GM18867 (cell line): Measurements from ENCODE around the gene LNX1.
"Not testable (repeated sequence)": the region's sequence is repeated elsewhere in the genome, so short reads cannot be mapped to it uniquely, and the experiment has no call there.

Source experiments
- ATAC-seq: cut with Tn5 transposase; IDR thresholded peaks from one replicate; pipeline ENCODE4 v1.9.1; 2021; ENCODE audit warnings: mild to moderate bottlenecking, moderate library complexity; ENCODE audit not compliant: unreplicated experiment

LNX1 gene

DNA sequence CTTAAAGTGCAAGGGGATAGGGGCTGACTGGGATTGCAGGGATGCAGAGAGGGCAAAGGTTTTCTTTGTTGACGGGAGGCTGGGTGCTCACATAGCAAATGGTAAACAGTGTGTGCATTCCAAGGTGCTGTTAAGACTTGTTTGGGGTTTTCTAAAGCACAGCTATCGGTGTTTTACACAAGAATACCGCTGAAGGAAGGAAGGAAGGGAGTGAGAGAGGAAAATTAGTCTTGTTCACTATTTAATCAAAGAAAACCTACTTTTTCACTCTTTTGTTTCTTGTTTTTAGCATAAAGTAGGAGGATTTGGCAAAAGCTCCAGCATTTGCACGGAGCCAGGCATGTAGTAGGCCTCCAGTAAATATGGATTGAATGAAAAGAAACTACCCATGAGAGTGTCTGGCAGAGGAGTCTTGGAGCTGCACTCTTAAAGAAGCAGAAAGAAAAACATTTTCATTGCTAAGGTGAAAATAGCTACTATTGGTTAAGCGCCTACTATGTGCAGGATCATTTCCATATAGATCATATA, 114.2 kb downstream of the LNX1 start:
- no peak for ATAC-seq

DNA sequence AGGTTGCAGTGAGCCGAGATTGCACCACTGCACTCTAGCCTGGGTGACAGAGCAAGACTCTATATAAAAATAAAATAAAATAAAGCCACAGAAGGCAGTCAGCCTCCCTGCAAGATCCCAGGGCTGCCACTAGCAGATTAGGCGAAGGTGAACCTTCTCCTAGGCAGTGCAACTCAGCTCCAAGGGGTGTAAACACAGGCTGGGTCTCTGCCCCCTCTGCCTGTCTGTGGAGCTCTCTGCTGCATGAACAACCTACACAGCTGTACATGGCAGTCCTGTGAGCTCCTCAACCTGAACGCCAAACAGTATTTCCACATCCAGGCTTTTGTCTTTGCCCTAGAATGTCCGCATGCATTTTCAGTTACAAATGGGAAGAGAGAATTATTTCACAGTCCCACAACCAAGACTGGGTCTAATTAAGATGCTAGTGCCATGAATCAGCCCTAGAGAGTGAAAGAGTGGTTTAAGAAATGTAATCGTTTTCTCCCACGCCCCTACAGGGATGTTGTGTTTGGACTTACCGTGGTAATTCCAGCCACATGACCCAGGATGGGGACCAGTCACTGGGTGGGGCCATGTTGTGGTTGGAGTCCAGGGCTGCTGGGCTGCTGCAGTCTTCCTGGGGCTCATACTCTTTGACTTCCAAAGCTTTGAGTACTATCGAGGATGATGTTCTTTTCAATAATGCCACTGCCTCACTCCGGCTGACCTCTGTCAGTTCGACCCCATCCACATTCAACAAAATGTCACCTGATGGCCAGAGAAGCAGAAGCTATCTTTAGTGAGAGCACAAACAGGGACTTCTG, 114.9 kb downstream of the LNX1 start:
- ATAC-seq: no peak

DNA sequence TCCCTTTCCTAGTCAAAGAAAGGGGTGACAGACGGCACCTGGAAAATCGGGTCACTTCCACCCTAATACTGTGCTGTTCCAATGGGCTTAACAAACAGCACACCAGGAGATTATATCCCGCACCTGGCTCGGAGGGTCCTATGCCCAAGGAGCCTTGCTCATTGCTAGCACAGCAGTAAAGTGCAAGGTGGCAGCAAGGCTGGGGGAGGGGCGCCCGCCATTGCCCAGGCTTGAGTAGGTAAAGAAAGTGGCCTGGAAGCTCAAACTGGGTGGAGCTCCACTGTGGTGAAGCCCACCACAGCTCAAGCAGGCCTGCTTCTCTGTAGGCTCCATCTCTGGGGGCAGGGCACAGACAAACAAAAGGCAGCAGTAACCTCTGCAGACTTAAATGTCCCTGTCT, 124.7 kb downstream of the LNX1 start:
- not testable (repeated sequence) for ATAC-seq

DNA sequence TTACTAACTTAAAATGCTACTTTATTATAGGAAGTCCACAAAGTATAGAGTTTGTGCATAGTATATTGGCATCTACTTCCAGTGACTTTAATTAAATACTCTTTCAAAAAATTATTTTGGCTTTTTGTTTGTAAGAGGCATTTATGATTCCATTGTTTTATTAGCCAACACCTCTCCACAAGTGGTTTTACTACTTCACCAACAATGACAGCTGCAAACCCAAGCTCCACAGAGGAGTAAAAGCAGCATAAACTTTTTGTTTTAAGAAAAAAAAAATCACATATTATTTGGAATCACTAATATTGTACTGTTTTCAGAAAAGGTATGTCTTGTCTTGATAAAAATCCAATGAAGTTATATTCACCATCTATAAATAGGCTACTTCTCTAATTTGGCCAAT, 125.4 kb downstream of the LNX1 start:
- ATAC-seq: no peak

DNA sequence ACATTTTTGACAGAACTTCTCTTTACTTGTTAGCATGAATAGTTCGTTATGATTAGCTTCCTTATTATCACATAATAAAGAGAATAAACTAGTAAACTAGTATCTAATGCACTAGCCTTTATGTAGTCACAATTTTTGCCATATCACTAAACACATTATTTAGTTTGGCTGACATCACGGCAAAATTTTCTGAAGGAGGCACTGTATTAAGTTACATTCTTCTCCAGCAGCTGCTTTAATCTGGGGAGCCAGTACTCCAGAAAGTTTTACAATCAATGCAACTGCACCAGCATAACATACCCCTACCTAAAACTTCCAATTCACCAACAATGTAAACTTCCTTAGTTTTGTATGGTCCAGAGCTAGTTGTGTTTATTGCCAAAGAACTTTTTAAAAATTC, 126.0 kb downstream of the LNX1 start:
- ATAC-seq: no peak

DNA sequence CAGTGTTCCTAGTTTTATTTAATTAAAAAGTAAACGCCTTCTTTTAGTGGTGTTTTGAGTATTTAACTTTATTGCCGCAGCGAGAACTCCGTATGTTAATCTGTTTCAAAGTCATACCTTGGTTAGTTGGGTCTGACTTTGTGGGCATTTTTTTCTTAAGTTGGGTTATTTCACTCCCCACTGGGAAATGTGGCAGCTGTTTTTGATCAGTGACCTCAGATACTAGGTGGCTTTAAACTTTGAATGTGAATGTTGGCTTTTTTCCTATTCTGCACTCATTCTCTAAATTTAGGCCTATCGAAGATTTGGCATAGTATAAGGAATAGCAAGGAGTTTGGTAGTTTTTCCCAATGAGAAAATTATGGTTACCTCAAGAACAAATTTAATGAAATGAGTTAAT, 127.9 kb downstream of the LNX1 start:
- no peak for ATAC-seq

DNA sequence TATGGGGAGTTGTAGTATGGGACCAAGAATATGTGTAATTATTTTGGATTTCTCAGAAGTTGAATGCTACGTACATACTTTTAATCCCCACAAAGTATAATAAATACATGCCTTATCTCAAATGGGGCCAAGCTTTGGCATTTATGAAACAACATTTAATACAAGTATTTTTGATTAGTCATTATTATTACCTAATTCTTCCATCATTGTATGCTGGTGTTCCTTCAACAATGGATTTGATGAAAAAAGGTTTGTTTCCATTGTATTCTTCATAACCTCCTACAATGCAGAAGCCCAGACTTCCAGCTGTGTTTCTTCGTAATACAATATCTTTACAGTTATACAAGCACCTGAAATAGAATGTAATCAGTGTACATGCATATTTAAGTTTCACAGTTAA, 130.0 kb downstream of the LNX1 start:
- ATAC-seq: no peak

DNA sequence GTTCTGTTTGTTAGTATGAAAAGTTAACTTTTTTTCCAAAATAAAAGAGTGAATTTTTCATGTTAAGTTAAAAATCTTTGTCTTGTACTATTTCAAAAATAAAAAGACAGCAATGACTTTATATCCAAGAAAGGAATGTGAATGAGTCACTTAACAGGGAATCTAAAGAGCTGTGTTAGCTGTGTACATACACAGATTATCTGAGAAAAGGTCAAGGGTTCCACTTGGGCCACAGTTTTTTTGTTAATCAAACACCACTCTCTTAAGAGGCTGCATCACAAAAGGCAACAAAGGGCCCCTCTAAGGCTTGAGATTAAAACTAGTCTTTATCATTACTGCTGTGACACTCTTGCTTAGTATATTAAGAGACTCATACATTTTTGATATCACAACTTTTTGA, 131.7 kb downstream of the LNX1 start:
- ATAC-seq: no peak

DNA sequence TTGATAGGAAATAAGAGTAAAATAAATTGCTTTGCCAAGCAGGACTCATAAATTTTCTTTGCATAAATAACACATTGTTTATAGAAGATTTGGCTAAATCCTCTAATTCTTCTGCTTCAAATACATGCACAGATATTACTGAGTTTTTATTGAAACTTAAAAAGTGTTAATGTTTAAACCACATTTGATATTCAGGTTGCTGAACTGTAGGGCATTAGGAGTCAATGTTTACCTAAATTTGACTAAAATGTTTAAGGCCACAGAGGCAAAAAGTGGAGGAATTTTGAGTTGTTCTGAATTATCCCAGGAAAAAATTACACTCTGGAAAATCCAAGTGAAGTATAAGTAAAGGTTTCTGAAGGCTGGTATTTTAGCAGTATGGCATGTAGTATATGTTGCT, 135.1 kb downstream of the LNX1 start:
- ATAC-seq: no peak

DNA sequence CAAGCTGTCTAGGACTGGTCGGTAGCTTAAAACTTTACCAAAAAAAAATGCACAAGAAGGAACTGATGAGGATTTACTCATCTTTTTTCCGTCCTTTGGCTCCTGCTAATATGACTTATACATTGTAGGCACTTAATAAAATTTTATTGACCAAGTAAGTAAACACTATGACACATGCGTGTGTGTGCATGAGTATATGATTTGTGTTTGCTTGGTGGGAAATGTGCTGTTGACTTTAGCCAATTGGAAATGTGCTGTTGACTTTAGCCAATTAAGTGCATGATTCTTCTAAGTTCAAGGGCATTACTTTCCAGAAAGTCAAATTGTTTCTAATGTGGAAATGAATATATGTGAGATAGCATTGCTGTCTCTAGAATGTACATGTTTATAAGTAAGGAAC, 135.5 kb downstream of the LNX1 start:
- no peak for ATAC-seq

DNA sequence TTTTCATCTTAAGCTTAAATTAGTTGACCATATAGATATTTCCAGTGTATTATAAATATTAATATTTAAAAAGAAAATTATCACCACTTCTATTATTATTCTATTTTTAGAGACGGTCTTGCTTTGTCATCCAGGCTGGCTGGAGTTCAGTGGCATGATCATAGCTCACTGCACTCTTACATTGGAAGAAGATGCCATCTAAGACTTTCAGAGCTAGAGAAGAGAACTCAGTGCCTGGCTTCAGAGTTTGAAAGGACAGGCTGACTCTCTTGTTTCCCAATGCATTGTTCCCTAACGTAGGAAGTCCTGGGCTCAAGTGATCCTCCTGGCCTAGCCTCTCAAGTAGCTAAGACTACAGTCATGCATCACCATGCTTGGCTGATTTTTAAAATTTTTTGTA, 137.9 kb downstream of the LNX1 start:
- no peak for ATAC-seq

DNA sequence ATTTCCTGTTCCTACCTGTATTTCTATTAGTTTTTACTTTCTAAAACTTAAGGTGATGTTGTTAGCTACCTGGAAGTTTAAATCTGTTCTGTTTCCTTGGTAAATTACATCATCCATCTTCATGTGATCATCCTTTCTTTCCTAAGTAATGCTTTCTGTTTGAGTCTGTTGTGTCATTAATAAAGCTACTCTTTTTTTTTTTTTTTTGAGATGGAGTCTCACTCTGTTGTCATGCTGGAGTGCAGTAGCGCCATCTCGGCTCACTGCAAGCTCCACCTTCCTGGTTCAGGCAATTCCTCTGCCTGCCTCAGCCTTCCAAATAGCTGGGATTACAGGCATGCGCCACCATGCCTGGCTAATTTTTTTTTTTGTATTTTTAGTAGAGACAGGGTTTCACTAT, 140.5 kb downstream of the LNX1 start:
- ATAC-seq: no peak

DNA sequence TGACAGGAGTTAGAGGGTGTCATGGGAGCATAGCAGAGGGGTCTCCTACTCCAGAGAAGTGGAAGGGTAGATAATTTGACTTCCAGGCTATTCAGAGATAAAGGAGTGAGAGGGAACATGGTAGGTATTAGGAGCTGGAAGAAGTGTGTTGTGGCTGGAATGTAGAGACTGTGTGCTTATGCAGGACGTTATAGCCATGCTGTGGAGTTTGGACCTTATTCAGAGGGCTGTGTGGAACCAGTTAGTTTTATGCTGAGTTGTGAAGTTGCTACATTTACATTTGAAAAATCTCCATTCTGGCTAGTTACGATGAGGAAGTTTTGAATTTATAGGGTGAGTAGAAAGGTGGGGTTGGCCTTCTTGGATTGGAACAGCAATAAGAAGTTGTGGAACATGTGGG, 146.3 kb downstream of the LNX1 start:
- no peak for ATAC-seq

DNA sequence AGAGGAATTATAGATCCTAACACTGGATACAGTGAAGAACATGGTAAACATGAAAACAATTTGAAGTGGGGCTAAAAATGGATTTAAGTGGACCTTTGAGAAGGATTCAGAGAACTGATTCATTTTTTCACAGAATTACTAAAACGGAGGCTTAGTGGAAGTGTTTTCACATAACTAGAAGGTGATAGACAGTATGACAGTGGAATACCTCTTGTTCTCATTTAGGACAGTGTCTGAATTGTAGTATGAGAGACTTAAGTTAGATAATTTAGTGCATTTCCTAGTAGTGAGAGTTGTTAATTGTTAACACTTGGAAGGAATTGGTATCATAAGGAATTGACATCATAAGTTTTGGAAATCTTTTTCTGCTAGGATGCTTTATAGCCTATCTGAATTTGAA, 149.7 kb downstream of the LNX1 start:
- no peak for ATAC-seq

DNA sequence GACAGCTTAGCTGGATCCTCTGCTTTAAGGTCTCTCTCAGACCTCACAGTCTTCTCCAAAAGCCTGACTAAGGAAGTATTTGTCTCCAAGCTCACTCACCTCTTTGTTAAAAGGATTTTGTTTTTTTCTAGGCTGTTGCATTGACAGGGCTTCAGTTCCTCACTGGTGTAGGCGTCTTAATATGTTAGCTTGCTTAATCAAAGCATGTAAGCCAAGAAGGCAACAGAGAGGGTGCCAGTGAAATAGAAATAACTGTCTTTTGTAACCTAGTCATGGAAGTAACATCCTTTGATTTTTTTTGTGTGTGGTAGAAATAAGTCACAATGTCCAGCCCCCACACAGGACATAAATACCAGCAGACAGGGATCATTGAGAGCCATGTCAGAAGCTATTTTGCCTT, 155.0 kb downstream of the LNX1 start:
- ATAC-seq: no peak

DNA sequence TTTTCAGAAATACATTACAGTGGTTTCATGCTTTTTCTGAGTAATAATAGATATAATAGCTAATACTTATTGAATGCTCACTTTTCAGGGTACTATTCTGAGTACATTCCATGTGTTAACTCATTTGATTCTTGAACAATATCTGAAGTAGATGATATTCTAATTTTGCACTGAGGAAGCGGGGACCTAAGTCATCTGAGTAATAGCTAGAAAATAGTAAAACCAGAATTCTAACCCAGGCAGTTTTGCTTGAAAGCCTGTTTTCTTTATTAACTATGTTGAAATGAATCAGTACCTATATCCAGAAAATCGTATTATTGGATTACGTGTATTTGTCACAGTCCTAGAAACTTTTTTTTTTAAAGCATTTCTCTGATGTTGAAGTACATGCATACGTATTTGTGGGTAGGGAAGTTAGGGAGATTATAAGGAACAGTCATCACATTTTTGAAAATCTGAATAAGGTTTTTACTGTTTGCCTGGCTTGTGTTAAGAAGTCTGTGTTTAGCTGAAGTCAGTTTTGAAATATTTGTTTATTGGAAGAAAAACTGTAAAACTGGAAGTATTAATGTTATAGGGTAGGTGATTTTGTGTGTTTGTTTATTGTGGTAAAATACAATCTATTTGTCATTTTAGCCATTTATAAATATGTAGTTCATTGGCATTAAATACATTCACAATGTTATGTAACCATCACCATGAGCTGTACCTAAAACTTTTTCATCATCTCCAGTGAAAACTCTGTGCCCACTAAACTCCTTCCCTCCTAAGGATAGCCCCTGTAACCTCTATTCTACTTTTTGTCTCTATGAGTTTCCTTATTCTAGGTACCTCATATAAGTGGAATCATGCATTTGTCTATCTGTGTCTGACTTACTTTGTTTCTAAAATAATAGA, 158.5 kb downstream of the LNX1 start:
- peak; percentile 54 for ATAC-seq

DNA sequence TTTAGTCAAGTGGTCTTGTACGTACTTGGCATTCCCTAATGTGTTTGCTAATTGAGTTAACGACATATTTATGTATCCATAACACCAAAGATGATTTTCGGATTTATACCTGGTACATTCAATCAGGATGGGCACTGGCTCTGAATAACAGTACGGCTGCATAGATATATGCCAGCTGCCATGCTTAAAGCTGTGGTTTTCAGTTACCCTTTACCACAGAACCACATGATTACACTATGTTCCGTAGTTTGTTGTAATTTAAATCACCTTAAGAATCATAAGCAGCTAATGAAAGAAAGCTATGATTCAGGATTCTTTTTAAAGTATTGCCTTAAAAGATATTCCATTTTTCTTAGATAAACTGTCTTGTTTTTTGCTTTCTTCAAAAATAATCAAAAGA, 160.2 kb downstream of the LNX1 start:
- no peak for ATAC-seq

DNA sequence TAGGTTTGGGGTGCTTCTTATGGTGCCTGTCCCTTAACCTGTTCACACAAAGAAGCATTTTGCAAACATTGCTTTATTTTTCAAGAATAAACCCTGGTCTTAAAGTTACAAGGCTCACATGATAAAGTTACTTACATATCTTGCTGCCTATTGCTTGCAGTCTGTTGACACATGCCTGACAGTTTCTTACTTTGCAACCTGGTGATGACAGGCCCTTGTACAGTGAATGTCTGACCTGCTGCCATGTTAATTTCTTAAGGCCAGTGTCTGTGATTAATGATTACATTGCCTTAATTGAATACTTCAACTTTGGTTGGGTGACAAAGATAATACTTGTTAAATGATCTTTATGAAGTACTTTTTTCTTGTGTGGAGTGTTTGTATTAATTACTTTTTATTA, 163.9 kb downstream of the LNX1 start:
- ATAC-seq: no peak

DNA sequence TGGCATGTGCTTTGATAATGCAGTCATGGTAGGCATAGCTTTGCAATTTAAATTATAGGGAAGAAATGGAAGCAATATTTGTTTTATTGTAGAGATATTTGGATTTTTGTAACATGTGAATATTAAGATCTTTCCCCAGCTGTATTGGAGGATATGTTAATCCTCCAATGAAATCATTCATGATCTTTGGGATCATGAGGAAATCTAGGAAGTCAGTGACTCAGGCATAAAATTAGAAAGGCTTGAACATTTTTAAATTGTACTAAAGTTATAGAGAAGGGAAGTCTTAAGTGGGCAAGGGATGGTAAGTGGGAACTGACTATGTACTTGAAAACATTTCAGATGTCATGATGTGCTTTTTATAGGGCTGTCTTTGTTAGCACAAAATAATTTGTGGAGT, 167.0 kb downstream of the LNX1 start:
- no peak for ATAC-seq

DNA sequence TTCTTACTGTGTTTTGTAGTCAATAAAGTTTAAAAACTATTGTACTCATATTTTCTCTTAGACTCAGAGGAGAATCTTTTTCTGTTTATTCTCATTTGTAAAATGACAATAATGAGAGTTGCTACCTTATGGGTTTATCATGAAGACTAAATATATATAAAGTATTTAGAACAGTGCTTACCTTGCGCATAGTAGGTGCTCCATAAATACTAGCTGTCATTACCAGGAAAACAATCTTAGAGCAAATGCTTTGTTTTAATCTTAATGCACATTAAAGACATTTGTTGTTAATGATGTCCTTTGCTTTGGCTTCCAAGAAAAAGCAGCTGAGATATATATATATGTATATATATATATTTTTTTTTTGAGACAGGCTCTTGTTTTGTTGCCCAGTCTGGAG, 168.9 kb downstream of the LNX1 start:
- ATAC-seq: no peak

DNA sequence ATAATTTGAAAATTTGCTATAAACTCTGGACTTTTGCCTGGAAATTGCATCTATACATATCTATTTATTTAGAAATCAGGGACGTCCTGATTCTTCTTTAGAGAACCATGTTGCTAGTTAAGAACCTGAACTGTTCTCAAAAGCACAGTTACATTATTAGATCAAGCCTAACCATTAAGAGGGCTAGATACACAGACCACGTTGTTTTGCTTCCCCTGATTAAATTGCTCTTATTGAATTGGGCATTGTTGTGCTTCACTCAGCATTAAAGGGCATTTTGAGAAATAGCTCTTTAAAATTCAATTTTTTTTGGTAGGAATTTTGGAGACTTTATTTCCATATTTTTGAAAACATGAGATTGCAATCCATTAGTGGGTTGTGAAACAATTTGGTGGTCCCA, 169.5 kb downstream of the LNX1 start:
- ATAC-seq: no peak

DNA sequence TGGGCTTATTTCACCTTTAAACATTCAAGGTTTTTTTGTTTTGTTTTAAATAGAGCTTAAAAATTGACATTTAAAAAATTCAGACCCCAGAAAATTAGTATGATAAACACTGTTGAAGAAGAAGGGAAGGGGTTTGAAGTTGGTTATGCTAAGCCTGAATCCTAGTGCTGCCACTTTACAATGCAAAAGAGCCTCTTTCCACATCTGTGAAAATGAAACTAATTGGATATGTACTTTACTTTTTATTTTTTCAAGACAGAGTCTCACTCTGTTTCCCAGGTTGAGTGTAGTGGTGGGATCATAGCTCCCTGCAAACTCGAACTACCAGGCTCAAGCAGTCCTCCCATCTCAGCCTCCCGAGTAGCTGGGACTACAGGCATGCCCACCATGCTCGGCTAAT, 172.1 kb downstream of the LNX1 start:
- ATAC-seq: no peak
